ENCODE results near the gene ACOX1. TPM values are rescaled to one million over a fixed set of nuclear protein-coding genes. Genes with fewer than 3 reads are reported as not detected.

ACOX1 gene
- total and polyA plus RNA-seq, 2 of the 13 experiments (the other 11 are each of a cell fraction or from before 2014, with no cell fraction given), result 86.4 to 120 TPM

GRCh38 chr17:75987041-75987440, 8.1 kb upstream of the ACOX1 start:
- peaks cover 40% of the 10 kb centered on the region for H3K4me1 ChIP-seq (ENCODE audit: insufficient read depth, low read length)
- ChIA-PET POLR2A (interaction anchor here (1.2 kb wide), 1 partner anchor 9 kb away, joined by 3 read pairs; the partner anchor contains the start of genes ACOX1 and TEN1), CTCF (ENCODE audit: low intra/inter-chr PET ratio, low total read pairs) (no interaction called here)
- H3K27me3 ChIP-seq (ENCODE audit: control insufficient read depth in 1 of 2, insufficient read depth in 2 of 2, low read length in 2 of 2), result no peaks in the 10 kb centered on the region
- no peak overlapping the region for H3K4me2 ChIP-seq (ENCODE audit: low read depth, low read length)
- no peak overlapping the region for H3K9ac ChIP-seq (ENCODE audit: insufficient read depth, low read depth, low read length)
- FAIRE-seq (no peak), ATAC-seq (no peak), DNase-seq (ENCODE audit: low spot score) (no peak)
- TF ChIP-seq, protein P1, sequence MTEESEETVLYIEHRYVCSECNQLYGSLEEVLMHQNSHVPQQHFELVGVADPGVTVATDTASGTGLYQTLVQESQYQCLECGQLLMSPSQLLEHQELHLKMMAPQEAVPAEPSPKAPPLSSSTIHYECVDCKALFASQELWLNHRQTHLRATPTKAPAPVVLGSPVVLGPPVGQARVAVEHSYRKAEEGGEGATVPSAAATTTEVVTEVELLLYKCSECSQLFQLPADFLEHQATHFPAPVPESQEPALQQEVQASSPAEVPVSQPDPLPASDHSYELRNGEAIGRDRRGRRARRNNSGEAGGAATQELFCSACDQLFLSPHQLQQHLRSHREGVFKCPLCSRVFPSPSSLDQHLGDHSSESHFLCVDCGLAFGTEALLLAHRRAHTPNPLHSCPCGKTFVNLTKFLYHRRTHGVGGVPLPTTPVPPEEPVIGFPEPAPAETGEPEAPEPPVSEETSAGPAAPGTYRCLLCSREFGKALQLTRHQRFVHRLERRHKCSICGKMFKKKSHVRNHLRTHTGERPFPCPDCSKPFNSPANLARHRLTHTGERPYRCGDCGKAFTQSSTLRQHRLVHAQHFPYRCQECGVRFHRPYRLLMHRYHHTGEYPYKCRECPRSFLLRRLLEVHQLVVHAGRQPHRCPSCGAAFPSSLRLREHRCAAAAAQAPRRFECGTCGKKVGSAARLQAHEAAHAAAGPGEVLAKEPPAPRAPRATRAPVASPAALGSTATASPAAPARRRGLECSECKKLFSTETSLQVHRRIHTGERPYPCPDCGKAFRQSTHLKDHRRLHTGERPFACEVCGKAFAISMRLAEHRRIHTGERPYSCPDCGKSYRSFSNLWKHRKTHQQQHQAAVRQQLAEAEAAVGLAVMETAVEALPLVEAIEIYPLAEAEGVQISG (CRISPR knock-in tag; IDR thresholded peaks at IDR 0.05), result no peak
- TF ChIP-seq RAD21 (CRISPR knock-in tag; IDR thresholded peaks at IDR 0.05), result no peak
- TF ChIP-seq HMGXB3 (CRISPR knock-in tag; IDR thresholded peaks at IDR 0.05; ENCODE audit: borderline replicate concordance), result no peak
- TF ChIP-seq KDM6A (CRISPR knock-in tag; IDR thresholded peaks at IDR 0.05; ENCODE audit: low read depth), result no peak
- TF ChIP-seq, protein P2, sequence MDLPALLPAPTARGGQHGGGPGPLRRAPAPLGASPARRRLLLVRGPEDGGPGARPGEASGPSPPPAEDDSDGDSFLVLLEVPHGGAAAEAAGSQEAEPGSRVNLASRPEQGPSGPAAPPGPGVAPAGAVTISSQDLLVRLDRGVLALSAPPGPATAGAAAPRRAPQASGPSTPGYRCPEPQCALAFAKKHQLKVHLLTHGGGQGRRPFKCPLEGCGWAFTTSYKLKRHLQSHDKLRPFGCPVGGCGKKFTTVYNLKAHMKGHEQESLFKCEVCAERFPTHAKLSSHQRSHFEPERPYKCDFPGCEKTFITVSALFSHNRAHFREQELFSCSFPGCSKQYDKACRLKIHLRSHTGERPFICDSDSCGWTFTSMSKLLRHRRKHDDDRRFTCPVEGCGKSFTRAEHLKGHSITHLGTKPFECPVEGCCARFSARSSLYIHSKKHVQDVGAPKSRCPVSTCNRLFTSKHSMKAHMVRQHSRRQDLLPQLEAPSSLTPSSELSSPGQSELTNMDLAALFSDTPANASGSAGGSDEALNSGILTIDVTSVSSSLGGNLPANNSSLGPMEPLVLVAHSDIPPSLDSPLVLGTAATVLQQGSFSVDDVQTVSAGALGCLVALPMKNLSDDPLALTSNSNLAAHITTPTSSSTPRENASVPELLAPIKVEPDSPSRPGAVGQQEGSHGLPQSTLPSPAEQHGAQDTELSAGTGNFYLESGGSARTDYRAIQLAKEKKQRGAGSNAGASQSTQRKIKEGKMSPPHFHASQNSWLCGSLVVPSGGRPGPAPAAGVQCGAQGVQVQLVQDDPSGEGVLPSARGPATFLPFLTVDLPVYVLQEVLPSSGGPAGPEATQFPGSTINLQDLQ (CRISPR knock-in tag; IDR thresholded peaks at IDR 0.05), result no peak
- no peak for TF ChIP-seq PAX8 (CRISPR knock-in tag; IDR thresholded peaks at IDR 0.05; ENCODE audit: borderline replicate concordance)
- TF ChIP-seq, protein P3, sequence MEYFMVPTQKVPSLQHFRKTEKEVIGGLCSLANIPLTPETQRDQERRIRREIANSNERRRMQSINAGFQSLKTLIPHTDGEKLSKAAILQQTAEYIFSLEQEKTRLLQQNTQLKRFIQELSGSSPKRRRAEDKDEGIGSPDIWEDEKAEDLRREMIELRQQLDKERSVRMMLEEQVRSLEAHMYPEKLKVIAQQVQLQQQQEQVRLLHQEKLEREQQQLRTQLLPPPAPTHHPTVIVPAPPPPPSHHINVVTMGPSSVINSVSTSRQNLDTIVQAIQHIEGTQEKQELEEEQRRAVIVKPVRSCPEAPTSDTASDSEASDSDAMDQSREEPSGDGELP (IDR thresholded peaks at IDR 0.05; ENCODE audit: borderline replicate concordance, low read depth), result no peak
- no peak for TF ChIP-seq HOXA7 (CRISPR knock-in tag; IDR thresholded peaks at IDR 0.05)
- TF ChIP-seq, protein P4, sequence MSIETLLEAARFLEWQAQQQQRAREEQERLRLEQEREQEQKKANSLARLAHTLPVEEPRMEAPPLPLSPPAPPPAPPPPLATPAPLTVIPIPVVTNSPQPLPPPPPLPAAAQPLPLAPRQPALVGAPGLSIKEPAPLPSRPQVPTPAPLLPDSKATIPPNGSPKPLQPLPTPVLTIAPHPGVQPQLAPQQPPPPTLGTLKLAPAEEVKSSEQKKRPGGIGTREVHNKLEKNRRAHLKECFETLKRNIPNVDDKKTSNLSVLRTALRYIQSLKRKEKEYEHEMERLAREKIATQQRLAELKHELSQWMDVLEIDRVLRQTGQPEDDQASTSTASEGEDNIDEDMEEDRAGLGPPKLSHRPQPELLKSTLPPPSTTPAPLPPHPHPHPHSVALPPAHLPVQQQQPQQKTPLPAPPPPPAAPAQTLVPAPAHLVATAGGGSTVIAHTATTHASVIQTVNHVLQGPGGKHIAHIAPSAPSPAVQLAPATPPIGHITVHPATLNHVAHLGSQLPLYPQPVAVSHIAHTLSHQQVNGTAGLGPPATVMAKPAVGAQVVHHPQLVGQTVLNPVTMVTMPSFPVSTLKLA (IDR thresholded peaks at IDR 0.05), result no peak
- TF ChIP-seq ONECUT2 (CRISPR knock-in tag; IDR thresholded peaks at IDR 0.05), result no peak
- no peak for TF ChIP-seq TAF1 (CRISPR knock-in tag; IDR thresholded peaks at IDR 0.05)
- TF ChIP-seq ZNF607 (CRISPR knock-in tag; IDR thresholded peaks at IDR 0.05; ENCODE audit: borderline replicate concordance), result no peak
- no peak for TF ChIP-seq ARID2 (CRISPR knock-in tag; IDR thresholded peaks at IDR 0.05; ENCODE audit: borderline replicate concordance)
- WGBS (ENCODE audit: low lambda C conversion rate), result 97% methylated on average over 4 of the region's 4 CpGs
- in situ Hi-C loops (cut with HindIII; ENCODE audit: extremely low pct_ligation_motif_present, low pct_unique_long_range_greater_than_20kb), result no loop called here
- peaks cover 6 to 16% of the 10 kb centered on the region in 2 experiments for H3K36me3 ChIP-seq (replicated peaks in 1 of 2; ENCODE audit: control insufficient read depth in 1 of 2, insufficient read depth in 2 of 2, low read length in 2 of 2)
- no peaks in the 10 kb centered on the region for H3K79me2 ChIP-seq (ENCODE audit: insufficient read depth, low read length)
- H3K27ac ChIP-seq (ENCODE audit: extremely low read length, insufficient read depth, low read length), result no peak overlapping the region
- intact Hi-C loops (cut with micrococcal nuclease; ENCODE audit: unreplicated experiment), result no loop called here
- H3K4me3 ChIP-seq (replicated peaks in 1 of 3; ENCODE audit: insufficient read depth in 1 of 3, low read depth in 2 of 3, low read length in 3 of 3), result no peak overlapping the region
- no TSS peak for BruUV-seq (replicated peaks)
- H3K9me3 ChIP-seq (ENCODE audit: low read length), result no peaks in the 10 kb centered on the region
- H2AFZ ChIP-seq (ENCODE audit: low read length), result no peak overlapping the region
- H4K20me1 ChIP-seq (ENCODE audit: insufficient read depth, low read length), result no peaks in the 10 kb centered on the region
